Measurements from ENCODE around the gene MC2R. TPM values are rescaled to one million over a fixed set of nuclear protein-coding genes. Genes with fewer than 3 reads are reported as not detected.

MC2R gene
- total RNA-seq, 1 experiment from 2014 or later = not detected

GRCh38 chr18:13910501-13910900, 4.8 kb downstream of the MC2R start:
- no peak overlapping the region for H3K27ac Mint-ChIP-seq
- H3K9me3 Mint-ChIP-seq = no peaks in the 10 kb centered on the region
- Histone ChIP-seq H3K4ac (ENCODE audit: low read depth, low read length) (no peak overlapping the region), H3T11ph (ENCODE audit: low read length) (no peak overlapping the region), H3K27ac (ENCODE audit: insufficient read length, low read depth, low read length) (no peak overlapping the region), H4K5ac (ENCODE audit: insufficient read length, low read depth, low read length) (no peak overlapping the region), H3K23ac (ENCODE audit: insufficient read length, low read depth, low read length) (no peak overlapping the region), H3K56ac (ENCODE audit: insufficient read length, low read depth, low read length) (no peak overlapping the region), H2BK20ac (ENCODE audit: low read depth, low read length, poor library complexity, severe bottlenecking) (no peak overlapping the region), H3K9me3 (ENCODE audit: control insufficient read depth, low read depth, low read length) (no peaks in the 10 kb centered on the region), H2BK12ac (ENCODE audit: insufficient read length, low read depth, low read length) (no peak overlapping the region), H3K79me2 (ENCODE audit: insufficient read depth, low read length) (no peaks in the 10 kb centered on the region), H2AFZ (ENCODE audit: low read length) (no peak overlapping the region), H4K91ac (ENCODE audit: insufficient read length, low read depth, low read length) (no peak overlapping the region), H2BK120ac (ENCODE audit: low read depth, low read length, poor library complexity, severe bottlenecking) (no peak overlapping the region), H3K4me2 (ENCODE audit: insufficient read depth, insufficient read length, low read length) (no peak overlapping the region), H3K4me1 (ENCODE audit: insufficient read depth, low read length) (no peaks in the 10 kb centered on the region), H2AK5ac (ENCODE audit: insufficient read length, low read length) (no peak overlapping the region), H2BK5ac (ENCODE audit: insufficient read length, low read length) (no peak overlapping the region), H4K8ac (replicated peaks; ENCODE audit: insufficient read length, low read depth, low read length) (no peak overlapping the region), H3K14ac (ENCODE audit: insufficient read depth, low read length) (no peak overlapping the region), H3K9ac (ENCODE audit: extremely low read depth, insufficient read length, low read length) (no peak overlapping the region), H3K27me3 (ENCODE audit: insufficient read depth, low read length) (no peaks in the 10 kb centered on the region), H3K18ac (ENCODE audit: insufficient read length, low read depth, low read length) (no peak overlapping the region), H3K23me2 (ENCODE audit: insufficient read length, low read depth, low read length, poor library complexity, severe bottlenecking) (no peaks in the 10 kb centered on the region), H2BK15ac (ENCODE audit: low read depth, low read length) (no peak overlapping the region), H3K79me1 (ENCODE audit: insufficient read depth, low read depth, low read length, poor library complexity, severe bottlenecking) (no peaks in the 10 kb centered on the region), H4K20me1 (ENCODE audit: control insufficient read depth, insufficient read depth, insufficient read length) (no peaks in the 10 kb centered on the region)
- no peak for DNase-seq
- H3K4me1 Mint-ChIP-seq = 0 out of 4 replicates have a peak, but pooled peaks cover 0 to 3% of the 10 kb centered on the region in 2 experiments
- no peaks in the 10 kb centered on the region; the same call in 1 of the 2 replicates for H3K27me3 Mint-ChIP-seq (ENCODE audit: low read depth)
- H3K36me3 Mint-ChIP-seq (ENCODE audit: insufficient read depth in 1 of 3, low read depth in 3 of 3) = no peaks in the 10 kb centered on the region
- no peak overlapping the region for H3K4me3 Mint-ChIP-seq
- TF ChIP-seq CTCF (conservative IDR thresholded peaks at IDR 0.05) = no peak
